HL-60 (cell line): ENCODE results near the gene SUN5.

Experiments used
- GABPA ChIP-seq: IDR thresholded peaks from 2 replicates; pipeline ENCODE4 v1.6.1; 2012; ENCODE audit warnings: low read depth
- POLR2AphosphoS5 ChIP-seq: IDR thresholded peaks from 2 replicates; pipeline ENCODE4 v1.6.1; 2012; ENCODE audit warnings: low read depth
- TF ChIP-seq, protein P1 (sequence below): IDR thresholded peaks from one replicate; pipeline ENCODE4 v1.5.1; 2011; ENCODE audit warnings: low read length, control low read depth, inconsistent platforms; ENCODE audit not compliant: insufficient read depth
- TF ChIP-seq, protein P2 (sequence below): IDR thresholded peaks from 2 replicates; pipeline ENCODE4 v1.6.1; 2012; ENCODE audit warnings: low read depth; ENCODE audit not compliant: insufficient replicate concordance

DNA sequence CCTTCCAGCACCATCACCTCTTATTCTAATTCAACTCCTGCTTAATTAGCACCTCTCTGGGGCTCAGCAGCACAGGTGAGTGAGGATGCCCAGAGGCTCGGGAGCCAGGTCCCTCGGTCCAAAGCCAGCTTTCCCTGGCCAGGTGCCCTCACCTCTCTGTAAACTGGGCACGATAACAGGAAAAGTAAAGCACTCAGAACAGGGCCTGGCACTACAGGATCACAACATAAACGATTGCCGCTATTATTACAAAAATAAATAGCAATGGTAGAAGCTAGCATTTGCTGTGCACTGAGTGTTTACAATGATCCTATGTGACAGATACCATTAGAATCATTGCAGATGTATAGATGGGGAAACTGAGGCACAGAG, 5.9 kb upstream of the SUN5 start:
- TF ChIP-seq, protein P1, sequence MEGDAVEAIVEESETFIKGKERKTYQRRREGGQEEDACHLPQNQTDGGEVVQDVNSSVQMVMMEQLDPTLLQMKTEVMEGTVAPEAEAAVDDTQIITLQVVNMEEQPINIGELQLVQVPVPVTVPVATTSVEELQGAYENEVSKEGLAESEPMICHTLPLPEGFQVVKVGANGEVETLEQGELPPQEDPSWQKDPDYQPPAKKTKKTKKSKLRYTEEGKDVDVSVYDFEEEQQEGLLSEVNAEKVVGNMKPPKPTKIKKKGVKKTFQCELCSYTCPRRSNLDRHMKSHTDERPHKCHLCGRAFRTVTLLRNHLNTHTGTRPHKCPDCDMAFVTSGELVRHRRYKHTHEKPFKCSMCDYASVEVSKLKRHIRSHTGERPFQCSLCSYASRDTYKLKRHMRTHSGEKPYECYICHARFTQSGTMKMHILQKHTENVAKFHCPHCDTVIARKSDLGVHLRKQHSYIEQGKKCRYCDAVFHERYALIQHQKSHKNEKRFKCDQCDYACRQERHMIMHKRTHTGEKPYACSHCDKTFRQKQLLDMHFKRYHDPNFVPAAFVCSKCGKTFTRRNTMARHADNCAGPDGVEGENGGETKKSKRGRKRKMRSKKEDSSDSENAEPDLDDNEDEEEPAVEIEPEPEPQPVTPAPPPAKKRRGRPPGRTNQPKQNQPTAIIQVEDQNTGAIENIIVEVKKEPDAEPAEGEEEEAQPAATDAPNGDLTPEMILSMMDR: no peak
- TF ChIP-seq POLR2AphosphoS5: no peak
- TF ChIP-seq, protein P2, sequence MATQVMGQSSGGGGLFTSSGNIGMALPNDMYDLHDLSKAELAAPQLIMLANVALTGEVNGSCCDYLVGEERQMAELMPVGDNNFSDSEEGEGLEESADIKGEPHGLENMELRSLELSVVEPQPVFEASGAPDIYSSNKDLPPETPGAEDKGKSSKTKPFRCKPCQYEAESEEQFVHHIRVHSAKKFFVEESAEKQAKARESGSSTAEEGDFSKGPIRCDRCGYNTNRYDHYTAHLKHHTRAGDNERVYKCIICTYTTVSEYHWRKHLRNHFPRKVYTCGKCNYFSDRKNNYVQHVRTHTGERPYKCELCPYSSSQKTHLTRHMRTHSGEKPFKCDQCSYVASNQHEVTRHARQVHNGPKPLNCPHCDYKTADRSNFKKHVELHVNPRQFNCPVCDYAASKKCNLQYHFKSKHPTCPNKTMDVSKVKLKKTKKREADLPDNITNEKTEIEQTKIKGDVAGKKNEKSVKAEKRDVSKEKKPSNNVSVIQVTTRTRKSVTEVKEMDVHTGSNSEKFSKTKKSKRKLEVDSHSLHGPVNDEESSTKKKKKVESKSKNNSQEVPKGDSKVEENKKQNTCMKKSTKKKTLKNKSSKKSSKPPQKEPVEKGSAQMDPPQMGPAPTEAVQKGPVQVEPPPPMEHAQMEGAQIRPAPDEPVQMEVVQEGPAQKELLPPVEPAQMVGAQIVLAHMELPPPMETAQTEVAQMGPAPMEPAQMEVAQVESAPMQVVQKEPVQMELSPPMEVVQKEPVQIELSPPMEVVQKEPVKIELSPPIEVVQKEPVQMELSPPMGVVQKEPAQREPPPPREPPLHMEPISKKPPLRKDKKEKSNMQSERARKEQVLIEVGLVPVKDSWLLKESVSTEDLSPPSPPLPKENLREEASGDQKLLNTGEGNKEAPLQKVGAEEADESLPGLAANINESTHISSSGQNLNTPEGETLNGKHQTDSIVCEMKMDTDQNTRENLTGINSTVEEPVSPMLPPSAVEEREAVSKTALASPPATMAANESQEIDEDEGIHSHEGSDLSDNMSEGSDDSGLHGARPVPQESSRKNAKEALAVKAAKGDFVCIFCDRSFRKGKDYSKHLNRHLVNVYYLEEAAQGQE: no peak
- no peak for TF ChIP-seq GABPA
